ENCODE data around the gene AK4. TPM values are rescaled to one million over a fixed set of nuclear protein-coding genes. Genes with fewer than 3 reads are reported as not detected.

The AK4 gene
- total and polyA plus RNA-seq, 2 of the 8 experiments (the other 6 are each of a cell fraction or from before 2014, with no cell fraction given) = 64.5 to 175 TPM

DNA sequence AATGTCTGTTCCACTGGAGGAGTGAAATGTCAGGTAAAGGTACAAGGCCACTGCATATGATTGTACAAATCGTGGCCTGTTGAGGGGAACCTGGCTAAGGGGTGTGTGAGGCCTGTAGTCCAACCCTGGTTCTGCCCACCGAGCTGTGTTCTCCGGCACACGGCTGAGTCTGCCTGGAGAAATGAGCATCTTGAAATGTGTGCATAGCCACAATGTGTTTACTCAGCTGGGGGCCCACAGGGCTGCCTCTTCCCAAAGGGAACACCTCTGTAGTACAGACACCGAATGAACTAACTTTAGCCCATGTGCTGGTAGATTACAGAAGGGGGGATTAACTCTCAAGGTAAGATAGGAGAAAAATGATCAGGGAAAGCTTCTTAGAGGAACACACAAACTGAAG is 30.2 kb downstream of the AK4 start:
- no peak overlapping the region for H2AK5ac ChIP-seq (ENCODE audit: low read depth, low read length)
- no peak overlapping the region for H2BK5ac ChIP-seq (ENCODE audit: low read depth, low read length)
- no peak overlapping the region for H3K14ac ChIP-seq (ENCODE audit: insufficient read length)
- H3K79me1 ChIP-seq (ENCODE audit: low read depth, low read length) = peaks cover 10% of the 10 kb centered on the region
- no peak overlapping the region for H3K27ac ChIP-seq (ENCODE audit: low read depth, low read length)
- H2BK15ac ChIP-seq (ENCODE audit: low read length) = no peak overlapping the region
- no peak overlapping the region for H4K8ac ChIP-seq (ENCODE audit: extremely low read depth, insufficient read depth, low read length)
- H3K4me2 ChIP-seq (ENCODE audit: insufficient read depth in 1 of 2, low read depth in 2 of 2, low read length in 2 of 2) = no peak overlapping the region
- H3K56ac ChIP-seq (replicated peaks; ENCODE audit: insufficient read length, low read depth, low read length) = no peak overlapping the region
- no peak overlapping the region for H2BK120ac ChIP-seq (replicated peaks; ENCODE audit: low read depth, low read length)
- H3K9me3 ChIP-seq (ENCODE audit: insufficient read depth in 2 of 2, low read depth in 1 of 2, low read length in 1 of 2) = no peaks in the 10 kb centered on the region
- CTCF ChIA-PET (ENCODE audit: partially characterized antibody) = interaction anchor here (0.8 to 8.8 kb wide), 4 partner anchors 11 to 104 kb away, joined by 3 to 38 read pairs (median 4); no protein-coding TSS in a partner anchor
- no peak overlapping the region for H3K9ac ChIP-seq (replicated peaks in 1 of 4; ENCODE audit: extremely low read depth in 1 of 4, low read depth in 3 of 4, low read length in 3 of 4)
- H4K20me1 ChIP-seq (replicated peaks in 1 of 2; ENCODE audit: control insufficient read depth in 1 of 2, insufficient read depth in 2 of 2, low read length in 2 of 2) = peaks cover 0 to 4% of the 10 kb centered on the region in 2 experiments
- H3K23me2 ChIP-seq (ENCODE audit: low read depth, low read length) = no peaks in the 10 kb centered on the region
- WGBS, 2 experiments (ENCODE audit: extremely low coverage in 1 of 2, insufficient coverage in 1 of 2, insufficient read length in 1 of 2, insufficient replicate concordance in 2 of 2, low coverage in 1 of 2, low lambda C conversion rate in 2 of 2, missing lambda C conversion rate in 1 of 2) = 96% methylated on average over 5 of the region's 5 CpGs; no CpG with 5 or more reads in 1 of the 2 experiments
- no peaks in the 10 kb centered on the region for H3K36me3 ChIP-seq (ENCODE audit: control insufficient read depth in 2 of 4, insufficient read depth in 4 of 4, low read length in 3 of 4)
- no peak overlapping the region for H3K18ac ChIP-seq (ENCODE audit: extremely low read depth, low read length)
- TF ChIP-seq NANOG (IDR thresholded peaks at IDR 0.05; ENCODE audit: insufficient read depth, low read depth, low read length, poor library complexity, severe bottlenecking) (no peak), ASH2L (IDR thresholded peaks at IDR 0.05; ENCODE audit: low read length) (no peak)
- H3K79me2 ChIP-seq (ENCODE audit: control insufficient read depth in 1 of 2, insufficient read depth in 2 of 2, low read length in 2 of 2) = peaks cover 0 to 97% of the 10 kb centered on the region in 2 experiments
- FAIRE-seq (no peak), DNase-seq (ENCODE audit: low read depth in 1 of 2, low spot score in 2 of 2) (no peak)
- H3K27me3 ChIP-seq (replicated peaks in 1 of 4; ENCODE audit: control insufficient read depth in 3 of 4, extremely low read depth in 1 of 4, insufficient read depth in 3 of 4, low read length in 3 of 4) = no peaks in the 10 kb centered on the region
- no peak overlapping the region for H2BK20ac ChIP-seq (ENCODE audit: low read length)
- H3K4ac ChIP-seq (replicated peaks; ENCODE audit: insufficient read length, low read depth, low read length) = no peak overlapping the region
- H4K91ac ChIP-seq (replicated peaks; ENCODE audit: insufficient read length, low read length) = no peak overlapping the region
- no peak overlapping the region for H2AFZ ChIP-seq (ENCODE audit: low read length)
- H3K23ac ChIP-seq (ENCODE audit: insufficient read length) = no peak overlapping the region
- no peak overlapping the region for H3K4me3 ChIP-seq (ENCODE audit: extremely low read depth in 1 of 4, insufficient read depth in 2 of 4, low read depth in 3 of 4, low read length in 4 of 4)
- no peak overlapping the region for H2BK12ac ChIP-seq (ENCODE audit: low read depth, low read length)
- POLR2A ChIA-PET (ENCODE audit: partially characterized antibody) = interaction anchor here (1.1 kb wide), 2 partner anchors 8 to 15 kb away, joined by 3 read pairs; no protein-coding TSS in a partner anchor
- H4K5ac ChIP-seq (ENCODE audit: insufficient read length, low read depth, low read length) = no peak overlapping the region
- peaks cover 4 to 23% (median 10%) of the 10 kb centered on the region in 4 experiments for H3K4me1 ChIP-seq (replicated peaks in 1 of 4; ENCODE audit: control insufficient read depth in 3 of 4, insufficient read depth in 4 of 4, low read length in 3 of 4)

Data from H1 (cell line).